GM21576 (cell line): ENCODE data around the gene SETX.
A peak's percentile ranks its signal among the peaks of the same experiment; 100 is the strongest.
"Not testable (repeated sequence)": the region's sequence is repeated elsewhere in the genome, so short reads cannot be mapped to it uniquely, and the experiment has no call there.

Source experiments
- ATAC-seq: cut with Tn5 transposase; IDR thresholded peaks from one replicate; pipeline ENCODE4 v1.9.1; 2021; ENCODE audit warnings: mild to moderate bottlenecking, moderate library complexity; ENCODE audit not compliant: unreplicated experiment

The SETX gene

DNA sequence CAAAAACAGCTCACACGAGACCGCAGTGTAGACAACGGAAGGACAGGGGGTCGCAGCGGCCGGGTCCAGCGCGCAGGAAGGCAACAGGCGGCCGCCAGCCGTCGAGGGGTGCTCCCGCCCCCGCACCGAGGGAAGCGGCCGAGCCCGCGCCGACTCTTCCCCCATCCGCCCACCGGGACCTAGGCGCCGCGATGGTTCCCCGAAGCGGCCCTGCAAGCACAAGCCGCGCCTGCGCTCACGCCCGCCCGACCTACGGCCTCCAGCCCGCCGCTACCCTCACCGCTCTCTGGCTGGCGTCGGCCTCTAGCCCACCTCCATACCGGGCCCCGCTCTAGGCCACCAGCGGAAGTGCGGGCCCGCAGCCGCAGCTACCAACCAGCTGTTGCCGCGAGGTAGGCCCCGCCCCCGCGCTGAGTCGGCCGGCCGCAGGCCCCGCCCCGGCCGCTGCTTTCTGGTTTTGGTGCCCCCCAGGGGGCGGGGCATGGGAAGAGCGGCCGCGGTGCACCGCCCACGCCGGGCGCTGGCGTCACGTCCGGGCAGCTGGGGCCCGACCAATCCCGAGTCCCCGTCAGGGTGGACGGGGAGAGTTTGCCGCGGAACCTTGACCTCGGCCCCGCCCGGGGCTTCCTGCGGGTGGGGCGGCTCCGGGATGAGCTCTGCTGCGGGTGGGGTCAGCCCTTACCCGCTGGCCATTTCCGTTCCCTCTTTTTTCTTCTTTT, at the start of gene SETX:
SETX (minus strand) TSS at position 350 of the 719 bp plus-strand sequence. CDS start 5,558 bp downstream, outside the sequence.
- peak; percentile 80 for ATAC-seq

- ATAC-seq: no peak
Observed at GRCh38 chr9:132404228-132404881, 49.6 kb upstream of the SETX start.

- ATAC-seq: no peak
Observed at GRCh38 chr9:132401824-132402223, 47.0 kb upstream of the SETX start.

DNA sequence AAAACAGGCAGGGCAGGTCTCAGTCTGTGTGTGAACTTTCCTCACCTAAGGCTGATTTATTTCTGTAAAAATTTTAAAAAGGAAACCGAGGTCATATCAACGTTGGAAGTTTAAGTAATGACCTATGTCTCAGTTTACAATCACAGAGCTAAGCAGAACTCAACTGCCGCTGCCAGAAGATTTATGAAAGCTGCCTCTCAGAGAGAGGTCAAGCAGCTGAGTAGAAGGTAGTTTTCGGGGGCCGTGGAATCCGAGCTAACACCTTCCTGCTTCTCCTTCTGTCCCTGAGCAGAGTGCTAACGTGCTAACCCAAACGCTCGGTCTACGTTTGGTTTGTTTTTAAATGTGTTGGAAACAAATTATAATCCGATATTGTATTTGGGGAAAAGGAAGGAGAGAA, 40.8 kb upstream of the SETX start:
- no peak for ATAC-seq

GRCh38 chr9:132391449-132391848, 36.7 kb upstream of the SETX start:
- no peak for ATAC-seq

DNA sequence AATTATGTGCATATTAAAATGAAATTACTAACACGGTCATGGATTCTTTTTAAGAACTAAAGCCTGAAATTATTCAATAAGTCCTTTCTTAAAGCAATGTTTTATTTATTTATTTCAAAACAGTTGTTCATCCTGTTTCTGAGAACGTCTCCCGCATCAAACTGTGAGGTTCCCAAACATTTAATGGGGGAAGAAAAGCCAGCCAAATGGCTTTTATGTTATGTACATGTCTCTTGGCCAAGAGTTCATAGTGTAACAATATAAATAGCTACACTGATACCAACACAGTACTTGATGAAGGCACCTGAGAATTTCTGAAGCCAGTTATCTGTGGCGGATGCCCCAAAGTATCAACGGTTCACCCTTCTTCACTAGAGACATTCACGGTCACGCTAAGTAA, 36.2 kb upstream of the SETX start:
- ATAC-seq: no peak

GRCh38 chr9:132387133-132387532, 32.3 kb upstream of the SETX start:
- no peak for ATAC-seq

- ATAC-seq: peak; percentile 36
Observed at GRCh38 chr9:132384376-132384775, 29.6 kb upstream of the SETX start.

DNA sequence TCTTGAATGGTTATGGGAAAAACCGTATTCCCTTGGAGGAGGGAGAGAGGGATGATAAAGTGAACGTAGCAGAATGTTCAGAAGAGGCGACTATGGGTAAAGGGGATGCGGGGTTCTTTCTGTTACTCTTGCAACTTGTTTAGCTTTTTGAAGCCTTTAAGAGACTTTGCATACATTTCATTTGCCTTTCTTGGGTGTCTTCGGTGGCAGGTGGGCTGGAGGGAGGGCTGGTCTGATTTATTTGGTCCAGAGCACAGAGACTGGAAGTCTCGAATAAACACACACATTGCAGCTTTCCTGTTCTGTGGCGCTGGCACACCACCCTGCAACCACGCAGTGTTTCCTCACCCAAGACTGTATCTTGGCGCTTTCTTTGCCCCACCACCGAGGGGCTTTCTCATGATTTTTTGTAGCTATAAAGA, 28.7 kb upstream of the SETX start:
- ATAC-seq: no peak

GRCh38 chr9:132381966-132382541, 27.3 kb upstream of the SETX start:
- ATAC-seq: peak; percentile 57

DNA sequence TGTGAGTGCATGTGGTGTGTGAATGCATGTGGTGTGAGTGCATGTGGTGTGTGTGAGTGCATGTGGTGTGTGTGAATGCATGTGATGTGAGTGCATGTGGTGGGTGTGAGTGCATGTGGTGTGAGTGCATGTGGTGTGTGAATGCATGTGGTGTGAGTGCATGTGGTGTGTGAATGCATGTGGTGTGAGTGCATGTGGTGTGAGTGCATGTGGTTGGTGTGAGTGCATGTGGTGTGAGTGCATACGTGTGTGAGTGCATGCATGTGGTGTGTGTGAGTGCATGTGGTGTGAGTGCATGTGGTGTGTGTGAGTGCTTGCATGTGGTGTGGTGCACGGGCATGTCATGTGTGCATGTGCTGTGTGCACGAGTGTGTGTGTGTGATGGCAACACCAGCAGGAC, 23.6 kb upstream of the SETX start:
- not testable (repeated sequence) for ATAC-seq

GRCh38 chr9:132377769-132378168, 23.0 kb upstream of the SETX start:
- not testable (repeated sequence) for ATAC-seq

GRCh38 chr9:132372177-132373095, 17.6 kb upstream of the SETX start:
- no peak for ATAC-seq

GRCh38 chr9:132370592-132370991, 15.8 kb upstream of the SETX start:
- no peak for ATAC-seq

- ATAC-seq: no peak
Observed at GRCh38 chr9:132369421-132369820, 14.6 kb upstream of the SETX start.

- no peak for ATAC-seq
Observed at GRCh38 chr9:132367613-132368313, 13.0 kb upstream of the SETX start.

- no peak for ATAC-seq
Observed at GRCh38 chr9:132366481-132366880, 11.7 kb upstream of the SETX start.

GRCh38 chr9:132365986-132366385, 11.2 kb upstream of the SETX start:
- no peak for ATAC-seq

GRCh38 chr9:132364068-132364467, 9.3 kb upstream of the SETX start:
- ATAC-seq: no peak

GRCh38 chr9:132357764-132358163, 3.0 kb upstream of the SETX start:
- no peak for ATAC-seq
